WTC11 (cell line): ENCODE results near the gene MRPL10. TPM values are rescaled to one million over a fixed set of nuclear protein-coding genes. Genes with fewer than 3 reads are reported as not detected.

Experiments used
- ATAC-seq: fragments of 200-7000 bp; cut with Tn5 transposase; 2 replicates; pipeline ENCODE4 v1.10.0; 2021; ENCODE audit warnings: mild to moderate bottlenecking, moderate library complexity
- CTCF ChIA-PET: fragments of 300-600 bp; sonication (Branson Sonifier 250); formaldehyde crosslinking; loops from one replicate; lab custom pipeline; 2021; ENCODE audit warnings: antibody characterized with exemption; lab: Charles Lee
- POLR2A ChIA-PET: fragments of 350-600 bp; sonication (Branson Sonifier 250); formaldehyde crosslinking; loops from one replicate; lab custom pipeline; 2021; ENCODE audit warnings: antibody characterized with exemption; lab: Charles Lee
- DNase-seq: peaks from one replicate; pipeline ENCODE4 v3.0.0; 2021; ENCODE audit warnings: low spot score
- H3K27ac Mint-ChIP-seq: 2 replicates; pipeline ENCODE4 v1.8.0; 2021; ENCODE audit warnings: mixed read lengths
- H3K27me3 Mint-ChIP-seq: 2 replicates; pipeline ENCODE4 v1.8.0; 2021; ENCODE audit warnings: low read depth, mild to moderate bottlenecking, moderate library complexity, mixed read lengths
- H3K36me3 Mint-ChIP-seq: 2 replicates; pipeline ENCODE4 v1.8.0; 2021; ENCODE audit warnings: mixed read lengths
- H3K4me1 Mint-ChIP-seq: 2 replicates; pipeline ENCODE4 v1.8.0; 2022; ENCODE audit warnings: mixed read lengths
- H3K4me3 Mint-ChIP-seq: 2 replicates; pipeline ENCODE4 v1.8.0; 2021; ENCODE audit warnings: mild to moderate bottlenecking, moderate library complexity, mixed read lengths
- H3K9me3 Mint-ChIP-seq: 2 replicates; pipeline ENCODE4 v1.8.0; 2021; ENCODE audit warnings: mixed read lengths
- ATF2 ChIP-seq: sonication (generic); formaldehyde crosslinking; IDR thresholded peaks from 2 replicates; pipeline ENCODE4 v1.8.1; 2022; ENCODE audit warnings: low read depth, missing genetic modification reagents, borderline replicate concordance
- ETV6 ChIP-seq: sonication (generic); formaldehyde crosslinking; IDR thresholded peaks from 2 replicates; pipeline ENCODE4 v1.8.1; 2022; ENCODE audit warnings: mild to moderate bottlenecking, missing genetic modification reagents
- FOXJ3 ChIP-seq: sonication (generic); formaldehyde crosslinking; IDR thresholded peaks from 2 replicates; pipeline ENCODE4 v1.9.0; 2021; ENCODE audit warnings: missing genetic modification reagents, mild to moderate bottlenecking, borderline replicate concordance
- GRHL2 ChIP-seq: fragments of 250-450 bp; sonication (Bioruptor Pico); IDR thresholded peaks from 2 replicates; pipeline ENCODE4 v1.8.0; 2022; ENCODE audit warnings: mild to moderate bottlenecking, moderate library complexity; ENCODE audit not compliant: insufficient replicate concordance, severe bottlenecking
- JUN ChIP-seq: sonication (generic); formaldehyde crosslinking; IDR thresholded peaks from 2 replicates; pipeline ENCODE4 v1.8.0; 2023; ENCODE audit warnings: mild to moderate bottlenecking, missing genetic modification reagents
- KAT7 ChIP-seq: sonication (generic); formaldehyde crosslinking; IDR thresholded peaks from 2 replicates; pipeline ENCODE4 v1.8.1; 2023; ENCODE audit warnings: missing genetic modification reagents, mild to moderate bottlenecking, borderline replicate concordance
- MAX ChIP-seq: sonication (generic); formaldehyde crosslinking; IDR thresholded peaks from 2 replicates; pipeline ENCODE4 v1.8.0; 2022; ENCODE audit warnings: mild to moderate bottlenecking, missing genetic modification reagents
- NFATC4 ChIP-seq: fragments of 250-450 bp; sonication (Bioruptor Pico); IDR thresholded peaks from 2 replicates; pipeline ENCODE4 v1.9.0; 2021; ENCODE audit warnings: mild to moderate bottlenecking
- NFE2L1 ChIP-seq: sonication (generic); formaldehyde crosslinking; IDR thresholded peaks from 2 replicates; pipeline ENCODE4 v1.8.1; 2023; ENCODE audit warnings: missing genetic modification reagents
- PRDM15 ChIP-seq: sonication (generic); formaldehyde crosslinking; IDR thresholded peaks from 2 replicates; pipeline ENCODE4 v1.8.0; 2022; ENCODE audit warnings: missing genetic modification reagents
- ZBTB21 ChIP-seq: sonication (generic); formaldehyde crosslinking; IDR thresholded peaks from 2 replicates; pipeline ENCODE4 v1.8.1; 2023; ENCODE audit warnings: mild to moderate bottlenecking, missing genetic modification reagents, borderline replicate concordance
- ZBTB43 ChIP-seq: sonication (generic); formaldehyde crosslinking; IDR thresholded peaks from 2 replicates; pipeline ENCODE4 v1.8.1; 2023; ENCODE audit warnings: mild to moderate bottlenecking, missing genetic modification reagents
- ZNF121 ChIP-seq: sonication (generic); formaldehyde crosslinking; IDR thresholded peaks from 2 replicates; pipeline ENCODE4 v1.8.0; 2023; ENCODE audit warnings: missing genetic modification reagents
- ZNF138 ChIP-seq: sonication (generic); formaldehyde crosslinking; conservative IDR thresholded peaks from 2 replicates; pipeline ENCODE4 v1.8.1; 2022; ENCODE audit warnings: mild to moderate bottlenecking, moderate library complexity, missing genetic modification reagents
- ZNF232 ChIP-seq: sonication (generic); formaldehyde crosslinking; IDR thresholded peaks from 2 replicates; pipeline ENCODE4 v1.8.0; 2022; ENCODE audit warnings: mild to moderate bottlenecking, missing genetic modification reagents
- ZNF416 ChIP-seq: fragments of 250-450 bp; sonication (Bioruptor Pico); IDR thresholded peaks from 2 replicates; pipeline ENCODE4 v1.9.0; 2021; ENCODE audit warnings: mild to moderate bottlenecking, inconsistent platforms
- total RNA-seq: library from RNA; stranded (reverse); gene quantifications from 3 replicates; pipeline ENCODE4 v1.2.3, GENCODE V29; 2021

MRPL10 gene
- total RNA-seq, 1 experiment from 2014 or later: 80.1 TPM

GRCh38 chr17:47820033-47820789, 11.1 kb downstream of the MRPL10 start:
- POLR2A ChIA-PET: interaction anchor here (1.1 kb wide), 1 partner anchor 234 kb away, joined by 3 read pairs; no protein-coding TSS in a partner anchor
- Mint-ChIP-seq H3K36me3 (peaks cover 12% of the 10 kb centered on the region), H3K27ac (no peak overlapping the region), H3K9me3 (no peaks in the 10 kb centered on the region), H3K27me3 (no peaks in the 10 kb centered on the region), H3K4me1 (peaks cover 20% of the 10 kb centered on the region), H3K4me3 (peak overlapping the region; percentile 95)
- DNase-seq (no peak), ATAC-seq (no peak)
- no peak for TF ChIP-seq KAT7 (CRISPR knock-in tag)
- no peak for TF ChIP-seq ZNF121 (CRISPR knock-in tag)
- TF ChIP-seq GRHL2 (CRISPR knock-in tag): no peak
- no peak for TF ChIP-seq ZBTB43 (CRISPR knock-in tag)
- CTCF ChIA-PET: no interaction called here

- Mint-ChIP-seq H3K9me3 (no peaks in the 10 kb centered on the region), H3K27ac (no peak overlapping the region), H3K4me3 (no peak overlapping the region), H3K36me3 (peaks cover 9% of the 10 kb centered on the region), H3K4me1 (peaks cover 20% of the 10 kb centered on the region)
- no peak for ATAC-seq
- DNase-seq: no peak
- CTCF ChIA-PET: no interaction called here
- TF ChIP-seq KAT7 (CRISPR knock-in tag): no peak
- TF ChIP-seq ZNF232 (CRISPR knock-in tag): no peak
- TF ChIP-seq ATF2: no peak
- no peak for TF ChIP-seq PRDM15
- no peak for TF ChIP-seq NFE2L1 (CRISPR knock-in tag)
- no peak for TF ChIP-seq NFATC4 (CRISPR knock-in tag)
- no peak for TF ChIP-seq ZBTB21 (CRISPR knock-in tag)
- no peak for TF ChIP-seq FOXJ3 (CRISPR knock-in tag)
- no peak for TF ChIP-seq MAX (CRISPR knock-in tag)
- TF ChIP-seq ZNF416 (CRISPR knock-in tag): no peak
- no peak for TF ChIP-seq ETV6 (CRISPR knock-in tag)
- no peak for TF ChIP-seq ZNF138 (CRISPR knock-in tag)
- TF ChIP-seq JUN: no peak
- TF ChIP-seq, all 79 proteins: peak for 0
- POLR2A ChIA-PET: no interaction called here
- no peaks in the 10 kb centered on the region for H3K27me3 Mint-ChIP-seq
These were observed 11.9 kb downstream of the MRPL10 start for GRCh38 chr17:47819475-47819874.
